DMS 273 (cell line): ENCODE data around the gene HRH1.
"Not testable (repeated sequence)": the region's sequence is repeated elsewhere in the genome, so short reads cannot be mapped to it uniquely, and the experiment has no call there.

ENCODE experiments used
- DNase-seq: peaks from one replicate; lab custom pipeline; 2025; ENCODE audit not compliant: unreplicated experiment; lab: John Stamatoyannopoulos, UW

The HRH1 gene

GRCh38 chr3:11168881-11169805 lies 14.8 kb downstream of the HRH1 start:
- DNase-seq, result no peak

GRCh38 chr3:11170052-11170770 lies 15.9 kb downstream of the HRH1 start:
- no peak for DNase-seq

- DNase-seq, result no peak
Measured at GRCh38 chr3:11172096-11172690, 17.9 kb downstream of the HRH1 start.

- DNase-seq, result no peak
Measured at GRCh38 chr3:11173828-11174465, 19.7 kb downstream of the HRH1 start.

- DNase-seq, result no peak
Measured at GRCh38 chr3:11178421-11178820, 24.1 kb downstream of the HRH1 start.

GRCh38 chr3:11184328-11184969 lies 30.2 kb downstream of the HRH1 start:
- not testable (repeated sequence) for DNase-seq

- no peak for DNase-seq
Measured at GRCh38 chr3:11185144-11185543, 30.9 kb downstream of the HRH1 start.

GRCh38 chr3:11185564-11186317 lies 31.4 kb downstream of the HRH1 start:
- DNase-seq, result peak; percentile 44

GRCh38 chr3:11186318-11186692 lies 32.0 kb downstream of the HRH1 start:
- no peak for DNase-seq

GRCh38 chr3:11186771-11187191 lies 32.5 kb downstream of the HRH1 start:
- DNase-seq, result no peak

GRCh38 chr3:11187681-11188080 lies 33.4 kb downstream of the HRH1 start:
- DNase-seq, result no peak

GRCh38 chr3:11188231-11188630 lies 33.9 kb downstream of the HRH1 start:
- DNase-seq, result no peak

GRCh38 chr3:11195201-11195600 lies 40.9 kb downstream of the HRH1 start:
- peak; percentile 91 for DNase-seq

- DNase-seq, result peak; percentile 46
Measured at GRCh38 chr3:11195721-11196332, 41.5 kb downstream of the HRH1 start.

- DNase-seq, result no peak
Measured at GRCh38 chr3:11197484-11197883, 43.2 kb downstream of the HRH1 start.

- DNase-seq, result no peak
Measured at GRCh38 chr3:11198070-11198469, 43.8 kb downstream of the HRH1 start.

- DNase-seq, result no peak
Measured at GRCh38 chr3:11198495-11198894, 44.2 kb downstream of the HRH1 start.

- DNase-seq, result peak; percentile 19
Measured at GRCh38 chr3:11199902-11200845, 45.9 kb downstream of the HRH1 start.
